ENCODE results near the gene PFN3.

DNA sequence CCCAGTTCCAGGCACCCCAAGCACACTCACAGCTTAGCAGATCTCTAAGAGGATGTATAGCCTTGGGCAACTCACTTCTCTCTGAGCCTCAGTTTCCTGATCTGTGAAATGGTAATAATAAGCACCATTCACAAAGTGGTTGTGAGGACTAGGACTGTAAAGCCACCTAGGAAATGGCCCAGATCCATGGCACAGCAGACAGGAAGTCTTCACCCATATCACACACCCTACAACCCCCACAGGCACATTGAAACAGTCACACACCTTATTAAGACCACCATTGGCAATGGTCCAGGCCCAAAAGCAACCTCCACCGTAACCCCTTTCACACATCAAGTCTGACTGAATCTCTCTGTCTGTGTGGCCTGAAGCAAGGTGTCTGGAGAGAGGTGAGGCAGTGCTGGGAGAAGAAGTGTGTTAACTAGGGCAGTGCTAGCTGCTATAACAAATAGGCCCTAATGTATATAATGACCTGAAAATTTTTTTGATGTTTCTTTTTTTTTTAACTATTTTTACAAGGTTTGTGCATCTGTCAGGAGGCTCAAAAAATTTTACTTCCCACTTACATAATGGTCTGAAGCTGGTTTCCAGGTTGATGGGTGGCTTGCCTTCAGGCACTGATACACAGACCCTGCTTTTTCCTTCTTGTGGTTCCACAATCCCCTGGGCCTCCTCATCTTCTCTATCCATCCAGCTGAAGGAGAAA is 45.1 kb downstream of the PFN3 start:
- TF ChIP-seq, protein P1, sequence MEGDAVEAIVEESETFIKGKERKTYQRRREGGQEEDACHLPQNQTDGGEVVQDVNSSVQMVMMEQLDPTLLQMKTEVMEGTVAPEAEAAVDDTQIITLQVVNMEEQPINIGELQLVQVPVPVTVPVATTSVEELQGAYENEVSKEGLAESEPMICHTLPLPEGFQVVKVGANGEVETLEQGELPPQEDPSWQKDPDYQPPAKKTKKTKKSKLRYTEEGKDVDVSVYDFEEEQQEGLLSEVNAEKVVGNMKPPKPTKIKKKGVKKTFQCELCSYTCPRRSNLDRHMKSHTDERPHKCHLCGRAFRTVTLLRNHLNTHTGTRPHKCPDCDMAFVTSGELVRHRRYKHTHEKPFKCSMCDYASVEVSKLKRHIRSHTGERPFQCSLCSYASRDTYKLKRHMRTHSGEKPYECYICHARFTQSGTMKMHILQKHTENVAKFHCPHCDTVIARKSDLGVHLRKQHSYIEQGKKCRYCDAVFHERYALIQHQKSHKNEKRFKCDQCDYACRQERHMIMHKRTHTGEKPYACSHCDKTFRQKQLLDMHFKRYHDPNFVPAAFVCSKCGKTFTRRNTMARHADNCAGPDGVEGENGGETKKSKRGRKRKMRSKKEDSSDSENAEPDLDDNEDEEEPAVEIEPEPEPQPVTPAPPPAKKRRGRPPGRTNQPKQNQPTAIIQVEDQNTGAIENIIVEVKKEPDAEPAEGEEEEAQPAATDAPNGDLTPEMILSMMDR (IDR thresholded peaks at IDR 0.05) = no peak
- TF ChIP-seq RCOR1 (IDR thresholded peaks at IDR 0.05; ENCODE audit: low read length) (no peak), GABPA (IDR thresholded peaks at IDR 0.05; ENCODE audit: low read depth) (no peak), JUND (IDR thresholded peaks at IDR 0.05) (no peak), FOXM1 (IDR thresholded peaks at IDR 0.05; ENCODE audit: low read depth) (no peak), POLR2AphosphoS5 (IDR thresholded peaks at IDR 0.05; ENCODE audit: low read depth, low read length) (no peak), SMC3 (IDR thresholded peaks at IDR 0.05; ENCODE audit: low read depth, low read length) (no peak), TCF12 (IDR thresholded peaks at IDR 0.05) (no peak), RXRA (IDR thresholded peaks at IDR 0.05; ENCODE audit: borderline replicate concordance, low read depth) (no peak), EP300 (IDR thresholded peaks at IDR 0.05; ENCODE audit: borderline replicate concordance in 1 of 2, low read depth in 1 of 2, low read length in 1 of 2) (no peak)
- TF ChIP-seq, protein P2, sequence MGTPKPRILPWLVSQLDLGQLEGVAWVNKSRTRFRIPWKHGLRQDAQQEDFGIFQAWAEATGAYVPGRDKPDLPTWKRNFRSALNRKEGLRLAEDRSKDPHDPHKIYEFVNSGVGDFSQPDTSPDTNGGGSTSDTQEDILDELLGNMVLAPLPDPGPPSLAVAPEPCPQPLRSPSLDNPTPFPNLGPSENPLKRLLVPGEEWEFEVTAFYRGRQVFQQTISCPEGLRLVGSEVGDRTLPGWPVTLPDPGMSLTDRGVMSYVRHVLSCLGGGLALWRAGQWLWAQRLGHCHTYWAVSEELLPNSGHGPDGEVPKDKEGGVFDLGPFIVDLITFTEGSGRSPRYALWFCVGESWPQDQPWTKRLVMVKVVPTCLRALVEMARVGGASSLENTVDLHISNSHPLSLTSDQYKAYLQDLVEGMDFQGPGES (IDR thresholded peaks at IDR 0.05; ENCODE audit: low read depth, low read length) = no peak
- TF ChIP-seq, protein P3, sequence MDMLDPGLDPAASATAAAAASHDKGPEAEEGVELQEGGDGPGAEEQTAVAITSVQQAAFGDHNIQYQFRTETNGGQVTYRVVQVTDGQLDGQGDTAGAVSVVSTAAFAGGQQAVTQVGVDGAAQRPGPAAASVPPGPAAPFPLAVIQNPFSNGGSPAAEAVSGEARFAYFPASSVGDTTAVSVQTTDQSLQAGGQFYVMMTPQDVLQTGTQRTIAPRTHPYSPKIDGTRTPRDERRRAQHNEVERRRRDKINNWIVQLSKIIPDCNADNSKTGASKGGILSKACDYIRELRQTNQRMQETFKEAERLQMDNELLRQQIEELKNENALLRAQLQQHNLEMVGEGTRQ (IDR thresholded peaks at IDR 0.05; ENCODE audit: borderline replicate concordance, low read depth, low read length) = no peak
